ENCODE data around the gene CORO1A. TPM values are rescaled to one million over a fixed set of nuclear protein-coding genes. Genes with fewer than 3 reads are reported as not detected.
"Not testable (repeated sequence)": the region's sequence is repeated elsewhere in the genome, so short reads cannot be mapped to it uniquely, and the experiment has no call there.

The CORO1A gene
- polyA plus RNA-seq, 3 donors: 5.3 to 16.6 (median 8.6) TPM

- not testable (repeated sequence) for DNase-seq (ENCODE audit: extremely low read depth in 1 of 11, low read depth in 9 of 11, low spot score in 4 of 11)
These were observed 9.7 kb downstream of the CORO1A start for GRCh38 chr16:30193098-30193497.

DNA sequence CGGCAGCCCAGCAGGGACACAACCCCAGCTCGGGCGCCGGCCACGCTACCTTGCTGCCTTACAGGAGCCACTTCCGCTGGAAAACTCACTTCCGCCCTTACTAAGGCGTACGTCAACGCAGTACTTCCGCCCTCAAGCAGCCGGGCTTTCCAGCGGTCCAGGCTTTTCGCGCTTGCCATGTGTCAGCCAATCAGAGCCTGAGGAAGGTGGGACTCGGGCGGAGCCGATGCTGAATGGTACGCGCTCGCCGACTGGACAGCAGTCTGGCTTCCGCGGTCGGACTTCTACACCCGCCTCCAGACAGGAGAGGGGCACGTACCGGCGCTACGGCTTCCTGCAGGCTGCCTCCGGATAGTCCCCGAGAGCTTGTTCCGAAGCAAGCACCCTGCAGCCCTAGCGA is 10.2 kb downstream of the CORO1A start, which contains the start of the genes BOLA2B and SLX1A:
Gene BOLA2B, minus strand, starts transcription at position 52 of the 400 bp plus-strand sequence. CDS start 71 bp downstream, outside the sequence.
Gene SLX1A, plus strand, starts transcription at position 261 of the 400 bp plus-strand sequence. CDS start 210 bp downstream, outside the sequence.
- DNase-seq (ENCODE audit: extremely low read depth in 1 of 11, low read depth in 9 of 11, low spot score in 4 of 11): not testable (repeated sequence)

DNA sequence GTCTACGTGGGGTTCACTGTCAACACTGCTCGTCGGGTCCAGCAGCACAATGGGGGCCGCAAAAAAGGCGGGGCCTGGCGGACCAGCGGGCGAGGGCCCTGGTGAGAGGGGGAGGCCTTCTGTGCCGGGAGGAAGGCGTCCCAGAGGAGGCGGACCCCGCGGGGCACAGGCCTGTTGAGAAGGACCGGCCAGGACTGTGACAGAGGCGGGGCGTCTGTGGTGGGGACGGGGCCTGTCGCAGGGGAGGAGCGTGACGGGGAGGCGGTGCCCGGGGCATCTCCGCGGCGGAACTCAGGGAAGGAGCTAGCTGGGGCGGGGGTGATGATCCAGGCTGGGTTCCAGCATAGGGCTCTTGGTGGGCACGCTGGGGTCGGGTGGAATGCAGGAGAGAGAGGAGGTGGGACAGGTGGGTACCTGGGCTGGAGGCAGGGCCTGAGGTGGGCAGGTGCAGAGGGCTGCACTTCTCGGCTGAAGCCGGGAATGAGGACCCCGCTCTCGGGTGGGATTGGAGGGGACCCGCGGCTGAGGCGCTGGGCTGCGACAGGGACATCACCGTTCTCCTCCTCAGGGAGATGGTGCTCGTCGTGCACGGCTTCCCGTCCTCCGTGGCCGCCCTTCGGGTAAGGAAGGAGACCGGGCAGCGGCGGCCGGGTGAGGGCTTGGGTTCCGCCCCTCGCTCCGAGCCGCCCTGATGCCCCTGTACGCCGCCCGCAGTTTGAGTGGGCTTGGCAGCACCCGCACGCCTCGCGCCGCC is 10.9 kb downstream of the CORO1A start:
- not testable (repeated sequence) for DNase-seq (ENCODE audit: extremely low read depth in 1 of 11, low read depth in 9 of 11, low spot score in 4 of 11)

GRCh38 chr16:30197001-30197400 is 13.6 kb downstream of the CORO1A start:
- DNase-seq (ENCODE audit: extremely low read depth in 1 of 11, low read depth in 9 of 11, low spot score in 4 of 11): not testable (repeated sequence)

DNA sequence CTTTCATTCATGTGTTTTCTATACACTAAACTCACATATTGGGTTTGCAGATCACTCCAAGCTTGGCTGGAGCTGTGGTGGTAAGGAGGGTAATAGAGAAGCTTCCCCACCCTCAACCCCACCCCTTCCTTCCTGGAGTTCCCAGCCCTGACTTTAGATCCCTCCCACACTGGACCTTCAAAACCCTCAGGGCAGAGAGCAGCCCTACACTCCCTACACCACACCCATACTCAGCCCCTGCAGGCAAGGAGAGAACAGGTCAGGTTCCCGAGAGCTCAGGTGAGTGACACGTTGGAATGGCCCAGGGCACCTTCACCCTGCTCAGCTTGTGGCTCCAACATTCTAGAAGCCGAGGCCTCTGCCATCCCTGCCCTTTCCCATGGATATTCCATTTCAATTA is 15.6 kb downstream of the CORO1A start, which contains the start of gene SULT1A3:
Gene SULT1A3, plus strand, starts transcription at position 207 of the 400 bp plus-strand sequence. CDS start 1,474 bp downstream, outside the sequence.
- DNase-seq (ENCODE audit: extremely low read depth in 1 of 11, low read depth in 9 of 11, low spot score in 4 of 11): not testable (repeated sequence)

DNA sequence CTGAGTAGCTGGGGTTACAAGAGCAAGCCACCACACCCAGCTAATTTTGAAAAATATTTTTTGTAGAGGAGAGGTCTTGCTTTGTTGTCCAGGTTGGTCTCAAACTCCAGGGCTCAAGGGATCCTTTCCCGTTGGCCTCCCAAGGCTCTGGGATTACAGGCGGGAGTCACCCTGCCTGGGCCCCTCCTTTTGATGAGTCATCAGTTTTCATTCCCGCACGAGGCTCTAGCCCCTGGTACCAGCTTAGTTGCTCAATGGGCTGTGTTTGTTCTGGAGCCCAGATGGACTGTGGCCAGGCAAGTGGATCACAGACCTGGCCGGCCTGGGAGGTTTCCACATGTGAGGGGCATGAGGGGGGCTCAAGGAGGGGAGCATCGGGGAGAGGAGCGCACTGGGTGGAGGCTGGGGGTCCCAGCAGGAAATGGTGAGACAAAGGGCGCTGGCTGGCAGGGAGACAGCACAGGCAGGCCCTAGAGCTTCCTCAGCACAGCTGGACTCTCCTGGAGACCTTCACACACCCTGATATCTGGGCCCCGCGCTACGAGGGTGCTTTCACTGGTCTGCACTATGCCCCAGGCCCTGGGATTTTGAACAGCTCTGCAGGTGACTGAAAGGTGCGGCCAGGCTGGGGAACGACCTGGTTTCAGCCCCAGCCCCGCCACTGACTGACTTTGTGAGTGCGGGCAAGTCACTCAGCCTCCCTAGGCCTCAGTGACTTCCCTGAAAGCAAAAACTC is 16.4 kb downstream of the CORO1A start:
- DNase-seq (ENCODE audit: extremely low read depth in 1 of 11, low read depth in 9 of 11, low spot score in 4 of 11): not testable (repeated sequence)

DNA sequence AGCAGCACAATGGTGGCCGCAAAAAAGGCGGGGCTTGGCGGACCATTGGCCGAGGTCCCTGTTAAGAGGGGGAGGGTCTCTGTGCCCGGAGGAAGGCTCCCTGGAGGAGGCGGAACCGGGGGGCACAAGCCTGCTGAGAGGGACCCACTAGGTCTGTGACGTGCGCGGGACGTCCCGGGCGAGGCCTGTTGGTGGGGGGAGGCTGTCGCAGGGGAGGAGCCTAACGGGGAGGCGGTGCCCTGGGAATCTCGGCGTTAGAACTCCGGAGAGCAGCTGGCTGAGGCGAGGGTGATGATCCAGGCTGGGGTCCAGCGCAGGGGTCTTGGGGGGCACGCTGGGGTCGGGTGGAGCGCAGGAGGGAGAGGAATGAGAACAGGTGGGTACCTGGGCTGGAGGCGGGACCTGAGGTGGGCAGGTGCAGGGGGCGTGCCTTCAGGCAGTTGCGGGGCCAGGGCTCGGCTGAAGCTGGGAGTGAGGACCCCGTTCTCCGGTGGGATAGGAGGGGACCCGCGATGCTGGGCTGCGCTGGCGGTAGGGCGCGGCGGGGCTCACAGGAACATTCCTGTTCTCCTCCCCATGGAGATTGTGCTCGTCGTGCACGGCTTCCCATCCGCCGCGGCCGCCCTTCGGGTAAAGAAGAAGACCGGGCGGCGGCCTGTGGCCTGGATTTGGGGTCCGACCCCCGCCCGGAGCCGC is 22.3 kb downstream of the CORO1A start:
- DNase-seq (ENCODE audit: extremely low read depth in 1 of 11, low read depth in 9 of 11, low spot score in 4 of 11): not testable (repeated sequence)

DNA sequence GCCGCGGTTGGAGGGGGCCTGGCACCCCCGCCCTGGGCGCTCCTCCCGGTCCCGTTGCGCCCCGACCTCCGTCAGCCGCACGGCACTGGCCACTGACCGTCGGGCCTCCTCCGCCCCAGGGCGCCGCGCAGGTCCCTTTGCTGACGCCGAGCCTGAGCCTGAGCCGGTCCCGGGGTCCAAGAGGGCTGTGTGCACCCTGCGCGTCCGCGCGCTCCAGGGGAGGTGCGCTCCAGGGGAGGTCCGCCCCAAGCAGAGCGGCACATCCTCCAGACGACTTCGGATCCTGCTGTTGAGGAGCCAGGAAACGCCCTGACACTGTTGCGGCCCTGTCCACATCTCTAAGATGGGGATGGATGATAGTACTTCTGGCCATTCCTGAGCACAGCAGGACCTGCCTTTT is 22.9 kb downstream of the CORO1A start:
- not testable (repeated sequence) for DNase-seq (ENCODE audit: extremely low read depth in 1 of 11, low read depth in 9 of 11, low spot score in 4 of 11)

GRCh38 chr16:30207063-30207704 is 23.8 kb downstream of the CORO1A start:
- not testable (repeated sequence) for DNase-seq (ENCODE audit: extremely low read depth in 1 of 11, low read depth in 9 of 11, low spot score in 4 of 11)

DNA sequence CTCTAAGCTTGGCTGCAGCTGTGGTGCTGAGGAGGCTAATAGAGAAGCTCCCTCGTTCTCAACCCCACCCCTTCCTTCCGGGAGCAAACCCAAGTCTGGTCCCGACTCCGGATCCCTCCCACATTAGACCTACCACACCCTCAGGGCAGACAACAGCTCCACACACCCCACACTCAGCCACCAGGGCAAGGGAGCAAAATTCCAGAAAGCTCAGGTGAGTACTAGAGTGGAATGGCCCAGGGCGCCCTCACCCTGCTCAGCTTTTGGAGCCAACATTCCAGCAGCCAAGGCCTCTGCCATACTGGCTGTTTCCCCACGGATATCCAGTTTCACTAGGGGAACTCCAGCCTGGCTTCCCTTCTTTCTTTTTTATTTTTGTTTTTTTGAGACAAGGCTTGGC is 25.6 kb downstream of the CORO1A start:
- not testable (repeated sequence) for DNase-seq (ENCODE audit: extremely low read depth in 1 of 11, low read depth in 9 of 11, low spot score in 4 of 11)

DNA sequence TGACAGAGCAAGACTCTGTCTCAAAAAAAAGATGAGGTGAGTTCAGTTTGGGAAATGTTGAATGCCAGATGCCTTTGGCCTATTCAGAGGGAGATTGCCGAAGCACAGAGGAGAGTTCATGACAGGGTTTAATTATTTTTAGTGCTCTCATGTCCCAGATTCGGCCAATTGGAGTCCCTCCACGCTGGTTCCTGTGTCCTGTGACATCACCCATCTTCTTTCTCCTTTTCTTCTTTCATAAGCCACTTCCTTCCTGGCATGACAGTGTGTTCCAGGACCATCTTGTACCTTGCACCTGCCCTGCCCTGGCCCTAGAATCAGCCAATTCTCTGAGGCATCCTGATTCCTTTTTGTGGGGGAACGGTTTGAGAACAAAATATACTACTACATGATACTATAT is 28.0 kb downstream of the CORO1A start:
- DNase-seq (ENCODE audit: extremely low read depth in 1 of 11, low read depth in 9 of 11, low spot score in 4 of 11): not testable (repeated sequence)

GRCh38 chr16:30217082-30217481 is 33.7 kb downstream of the CORO1A start:
- not testable (repeated sequence) for DNase-seq (ENCODE audit: extremely low read depth in 1 of 11, low read depth in 9 of 11, low spot score in 4 of 11)

Other genes with a start within 250 kb of the CORO1A start
- gene TMEM219, start 221.5 kb upstream of the CORO1A start, polyA plus RNA-seq (ENCODE audit: insufficient read length in 3 of 3): 100 to 1,000 TPM in 2 of 3 donors, 10 to 100 TPM in 1; 98.3 to 120 (median 107) TPM
- 10 to 100 TPM; 38.0 to 54.0 (median 52.6) TPM for gene TAOK2, start 209.7 kb upstream of the CORO1A start, polyA plus RNA-seq (ENCODE audit: insufficient read length in 3 of 3)
- 10 to 100 TPM; 16.4 to 22.1 (median 19.3) TPM for gene HIRIP3, start 188.0 kb upstream of the CORO1A start, polyA plus RNA-seq (ENCODE audit: insufficient read length in 3 of 3)
- 10 to 100 TPM; 42.4 to 64.5 (median 53.7) TPM for gene INO80E, start 187.4 kb upstream of the CORO1A start, polyA plus RNA-seq (ENCODE audit: insufficient read length in 3 of 3)
- 1 to 10 TPM; 2.2 to 5.2 (median 2.5) TPM for gene DOC2A, start 172.6 kb upstream of the CORO1A start, polyA plus RNA-seq (ENCODE audit: insufficient read length in 3 of 3)
- not detected for gene C16orf92, start 160.4 kb upstream of the CORO1A start, polyA plus RNA-seq (ENCODE audit: insufficient read length in 3 of 3)
- gene TLCD3B, start 152.3 kb upstream of the CORO1A start, polyA plus RNA-seq (ENCODE audit: insufficient read length in 3 of 3): 1 to 10 TPM in 2 of 3 donors, under 1 TPM in 1; 0.65 to 1.8 (median 1.3) TPM
- 100 to 1,000 TPM; 472 to 699 (median 578) TPM for gene ALDOA, start 117.8 kb upstream of the CORO1A start, polyA plus RNA-seq (ENCODE audit: insufficient read length in 3 of 3)
- 100 to 1,000 TPM in 1 of 3 donors, 10 to 100 TPM in 2; 82.7 to 112 (median 88.1) TPM for gene PPP4C, start 107.6 kb upstream of the CORO1A start, polyA plus RNA-seq (ENCODE audit: insufficient read length in 3 of 3)
- 1 to 10 TPM; 1.1 to 1.7 (median 1.5) TPM for gene TBX6, start 91.7 kb upstream of the CORO1A start, polyA plus RNA-seq (ENCODE audit: insufficient read length in 3 of 3)
- 10 to 100 TPM; 43.9 to 79.8 (median 55.5) TPM for gene YPEL3, start 87.4 kb upstream of the CORO1A start, polyA plus RNA-seq (ENCODE audit: insufficient read length in 3 of 3)
- 10 to 100 TPM; 11.3 to 14.0 (median 12.6) TPM for gene GDPD3, start 70.1 kb upstream of the CORO1A start, polyA plus RNA-seq (ENCODE audit: insufficient read length in 3 of 3)
- 10 to 100 TPM; 79.3 to 90.0 (median 82.7) TPM for gene MAPK3, start 60.4 kb upstream of the CORO1A start, polyA plus RNA-seq (ENCODE audit: insufficient read length in 3 of 3)
- 10 to 100 TPM; 26.0 to 39.1 (median 36.5) TPM for gene BOLA2B, start 10.1 kb downstream of the CORO1A start, polyA plus RNA-seq (ENCODE audit: insufficient read length in 3 of 3)
- 10 to 100 TPM; 22.3 to 39.8 (median 23.1) TPM for gene SLX1A, start 10.3 kb downstream of the CORO1A start, polyA plus RNA-seq (ENCODE audit: insufficient read length in 3 of 3)
- gene SULT1A3, start 15.7 kb downstream of the CORO1A start, polyA plus RNA-seq (ENCODE audit: insufficient read length in 3 of 3): 10 to 100 TPM in 2 of 3 donors, 1 to 10 TPM in 1; 5.9 to 17.5 (median 10.7) TPM
- 10 to 100 TPM in 2 of 3 donors, 1 to 10 TPM in 1; 4.1 to 12.3 (median 11.1) TPM for gene NPIPB13, start 64.9 kb downstream of the CORO1A start, polyA plus RNA-seq (ENCODE audit: insufficient read length in 3 of 3)
- gene CD2BP2, start 171.7 kb downstream of the CORO1A start, polyA plus RNA-seq (ENCODE audit: insufficient read length in 3 of 3): 10 to 100 TPM; 53.8 to 60.5 (median 56.7) TPM
- 10 to 100 TPM; 31.1 to 38.7 (median 38.2) TPM for gene TBC1D10B, start 186.9 kb downstream of the CORO1A start, polyA plus RNA-seq (ENCODE audit: insufficient read length in 3 of 3)
- 1 to 10 TPM in 2 of 3 donors, under 1 TPM in 1; 0.56 to 4.5 (median 1.2) TPM for gene MYL11, start 191.2 kb downstream of the CORO1A start, polyA plus RNA-seq (ENCODE audit: insufficient read length in 3 of 3)
- 1 to 10 TPM; 1.7 to 3.1 (median 3.1) TPM for gene SEPTIN1, start 199.0 kb downstream of the CORO1A start, polyA plus RNA-seq (ENCODE audit: insufficient read length in 3 of 3)
- gene ZNF48, start 211.8 kb downstream of the CORO1A start, polyA plus RNA-seq (ENCODE audit: insufficient read length in 3 of 3): 10 to 100 TPM; 13.1 to 16.5 (median 13.4) TPM
- gene ZNF771, start 224.0 kb downstream of the CORO1A start, polyA plus RNA-seq (ENCODE audit: insufficient read length in 3 of 3): 1 to 10 TPM; 4.7 to 9.2 (median 7.2) TPM
- 10 to 100 TPM; 45.0 to 56.9 (median 48.6) TPM for gene DCTPP1, start 246.4 kb downstream of the CORO1A start, polyA plus RNA-seq (ENCODE audit: insufficient read length in 3 of 3)